G401.6 (cell line): ENCODE data around the gene CTCFL.

Source experiments
- FAIRE-seq: peaks from 2 replicates; lab custom pipeline; 2012; peaks lifted over from hg19 to GRCh38; lab: Jason Lieb, UNC

CTCFL gene, protein sequence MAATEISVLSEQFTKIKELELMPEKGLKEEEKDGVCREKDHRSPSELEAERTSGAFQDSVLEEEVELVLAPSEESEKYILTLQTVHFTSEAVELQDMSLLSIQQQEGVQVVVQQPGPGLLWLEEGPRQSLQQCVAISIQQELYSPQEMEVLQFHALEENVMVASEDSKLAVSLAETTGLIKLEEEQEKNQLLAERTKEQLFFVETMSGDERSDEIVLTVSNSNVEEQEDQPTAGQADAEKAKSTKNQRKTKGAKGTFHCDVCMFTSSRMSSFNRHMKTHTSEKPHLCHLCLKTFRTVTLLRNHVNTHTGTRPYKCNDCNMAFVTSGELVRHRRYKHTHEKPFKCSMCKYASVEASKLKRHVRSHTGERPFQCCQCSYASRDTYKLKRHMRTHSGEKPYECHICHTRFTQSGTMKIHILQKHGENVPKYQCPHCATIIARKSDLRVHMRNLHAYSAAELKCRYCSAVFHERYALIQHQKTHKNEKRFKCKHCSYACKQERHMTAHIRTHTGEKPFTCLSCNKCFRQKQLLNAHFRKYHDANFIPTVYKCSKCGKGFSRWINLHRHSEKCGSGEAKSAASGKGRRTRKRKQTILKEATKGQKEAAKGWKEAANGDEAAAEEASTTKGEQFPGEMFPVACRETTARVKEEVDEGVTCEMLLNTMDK

DNA sequence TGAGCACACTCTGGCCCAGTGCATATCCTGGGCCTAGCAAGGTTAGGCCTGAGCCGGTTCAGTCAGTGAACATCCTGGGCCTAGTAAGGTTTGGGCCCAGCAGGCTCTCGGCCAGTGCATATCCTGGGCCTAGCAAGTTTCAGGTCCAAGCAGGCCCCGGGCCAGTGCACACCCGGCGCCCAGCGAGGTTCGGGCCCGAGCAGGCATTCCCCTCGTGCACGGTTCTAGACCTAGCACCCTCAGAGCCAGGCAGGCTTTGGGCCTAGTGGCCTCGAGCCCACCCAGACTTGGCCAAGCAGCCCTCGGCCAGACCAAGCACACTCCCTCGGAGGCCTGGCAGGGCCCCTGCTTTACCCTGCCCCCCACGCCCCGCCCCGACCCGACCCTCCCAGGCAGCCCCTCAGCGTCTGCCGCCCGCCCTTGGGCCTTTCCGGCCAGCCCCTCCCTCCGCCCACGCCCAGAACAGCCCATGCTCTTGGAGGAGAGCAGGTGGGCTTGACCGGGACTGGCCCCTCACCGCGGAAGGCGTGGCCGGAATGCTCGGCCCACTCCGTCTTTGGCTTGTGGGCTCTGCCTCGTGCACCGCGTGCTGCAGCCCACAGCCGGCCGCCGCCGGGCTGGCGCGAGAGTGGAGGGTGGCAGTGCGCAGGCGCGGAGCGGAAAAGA is at the start of gene CTCFL:
Gene CTCFL, minus strand, starts transcription at position 630 of the 666 bp plus-strand sequence. CDS start 935 bp downstream, outside the sequence.
- FAIRE-seq = no peak

DNA sequence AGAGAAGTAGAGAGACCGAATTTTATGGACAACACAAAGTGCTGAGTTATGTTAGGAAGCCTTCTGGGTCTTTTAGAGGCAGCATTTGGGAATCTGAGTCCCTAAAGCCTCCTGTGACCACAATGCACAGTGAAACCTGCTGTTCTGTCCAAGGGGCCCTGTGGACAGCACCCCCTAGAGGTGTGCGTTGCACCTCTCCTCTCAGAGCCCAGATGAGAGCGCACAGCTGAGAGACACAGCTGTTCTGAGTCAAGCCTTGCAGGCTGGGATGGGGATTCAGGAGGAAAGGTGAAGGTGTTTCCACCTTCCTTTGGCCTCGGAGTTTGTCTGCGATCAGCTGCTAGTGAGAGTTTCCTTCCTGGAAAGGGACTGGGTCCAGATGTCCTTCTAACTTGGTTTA is 49.0 kb upstream of the CTCFL start:
- FAIRE-seq = no peak

DNA sequence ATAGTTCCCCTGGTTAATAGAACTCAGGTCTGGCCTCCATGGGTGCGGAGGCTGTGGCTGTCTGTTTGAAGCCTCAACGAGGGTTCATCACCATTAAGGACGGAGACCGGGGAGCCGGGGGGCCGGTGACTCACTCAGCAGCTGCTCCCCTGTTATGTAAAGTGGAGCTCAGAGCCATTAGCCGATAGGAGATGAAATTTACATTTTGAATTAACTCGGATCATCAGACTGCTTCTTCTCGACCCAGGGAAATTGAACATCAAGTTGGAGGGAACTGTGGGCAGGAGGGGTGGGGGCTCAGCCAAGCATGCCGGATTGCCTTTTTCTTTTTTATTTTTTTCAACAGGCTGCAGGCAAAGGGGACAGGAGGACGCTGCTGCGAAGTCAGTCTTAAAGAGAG is 48.3 kb upstream of the CTCFL start:
- no peak for FAIRE-seq

DNA sequence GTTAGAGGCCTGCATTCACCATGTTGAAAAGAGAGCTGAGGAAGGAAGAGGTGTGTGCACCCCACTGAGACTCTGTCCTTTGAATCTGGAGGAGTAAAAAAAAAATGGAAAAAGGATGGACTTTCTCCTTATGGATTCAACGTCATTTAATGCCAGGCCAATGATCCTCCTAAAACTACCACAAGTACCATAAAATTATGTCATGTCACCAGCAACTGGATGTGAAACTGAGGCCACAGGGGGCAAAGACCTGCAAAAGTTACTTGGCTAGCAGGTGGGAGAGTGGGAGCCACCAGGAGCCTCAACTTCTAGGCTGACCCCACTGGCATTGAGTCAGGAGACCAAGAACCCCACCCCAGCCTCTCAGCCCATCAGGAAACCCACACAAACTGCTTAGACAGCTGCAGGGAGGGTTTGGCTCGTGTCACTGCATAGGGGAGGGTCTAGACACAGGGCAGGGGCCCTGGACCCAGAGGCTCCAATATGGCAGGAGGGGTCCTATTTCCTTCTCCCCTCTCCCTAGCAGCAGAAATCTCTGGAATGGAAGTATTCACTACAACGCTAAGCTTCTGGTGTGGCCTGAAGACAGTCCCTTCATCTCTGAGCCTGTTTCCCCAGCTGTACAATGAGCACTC is 47.0 kb upstream of the CTCFL start:
- FAIRE-seq = no peak

DNA sequence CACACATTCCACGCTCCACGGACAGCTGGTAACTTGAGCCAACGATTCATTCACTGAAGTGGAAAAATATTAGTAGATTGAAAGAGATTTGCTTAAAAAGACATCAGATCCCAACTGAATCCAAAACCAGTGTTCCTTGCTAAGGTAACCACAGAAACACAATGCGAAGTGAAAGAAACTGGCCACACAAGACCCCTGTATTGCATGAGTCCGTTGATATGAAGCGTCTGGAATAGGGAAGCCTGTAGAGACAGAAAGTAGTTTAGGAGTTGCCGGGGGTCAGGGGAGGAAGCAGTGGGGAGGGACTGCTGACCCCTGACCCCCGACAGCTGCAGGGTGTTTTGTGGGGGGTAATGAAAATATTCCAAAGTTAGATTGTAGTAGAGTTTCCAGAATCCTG is 46.0 kb upstream of the CTCFL start:
- no peak for FAIRE-seq

DNA sequence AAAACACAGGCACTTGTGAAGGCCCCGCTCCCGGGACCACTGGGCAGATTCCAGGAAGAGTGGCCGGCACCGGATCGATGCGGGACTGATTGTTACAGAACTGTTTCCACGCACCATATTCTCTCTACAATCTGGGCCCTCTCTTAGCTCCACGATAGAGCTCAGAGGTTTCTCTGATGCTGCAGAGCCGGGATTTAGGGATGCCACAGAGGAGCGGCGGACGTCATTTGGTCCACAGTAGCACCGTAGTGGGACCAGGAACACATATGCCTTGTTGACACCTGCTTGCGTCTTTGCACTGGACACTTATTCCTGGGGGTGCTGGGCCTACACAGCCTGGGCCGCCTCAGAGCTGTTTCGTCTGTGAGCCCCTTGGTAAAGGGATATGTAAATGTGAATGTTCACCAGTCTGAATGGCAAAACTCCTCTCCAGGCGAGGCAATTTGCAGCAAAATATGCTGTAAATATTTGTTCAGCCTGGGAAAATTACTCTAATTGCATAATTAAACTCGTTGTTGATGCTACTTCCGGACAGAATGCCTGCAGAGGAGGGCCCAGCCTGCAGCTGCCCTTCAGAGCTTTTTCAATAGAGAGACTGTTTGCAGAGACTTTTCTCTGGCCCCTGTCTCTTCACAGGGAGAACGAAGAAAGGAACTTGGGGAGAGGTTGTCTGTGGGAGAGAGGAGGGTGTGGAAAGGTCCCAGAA is 45.4 kb upstream of the CTCFL start:
- no peak for FAIRE-seq

DNA sequence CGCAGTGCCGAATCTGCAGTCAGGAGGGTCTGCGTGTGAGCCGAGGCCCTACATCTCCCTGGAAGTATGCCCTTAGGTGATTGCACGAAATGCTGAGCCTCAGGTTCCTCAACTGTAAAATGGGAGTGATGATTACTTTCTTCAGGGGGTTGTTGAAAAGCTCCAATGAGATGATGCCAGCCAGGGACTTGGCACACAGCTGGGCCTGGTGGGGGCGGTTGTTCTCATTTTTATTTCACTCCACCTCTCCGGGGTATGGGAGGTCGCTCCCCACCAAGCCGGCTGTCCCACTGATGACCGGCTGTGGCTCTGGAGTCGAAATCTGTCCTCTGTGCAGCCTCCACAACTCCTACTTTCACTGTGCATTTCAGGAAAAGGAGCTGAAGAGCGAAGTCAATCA is 44.0 kb upstream of the CTCFL start:
- no peak for FAIRE-seq

DNA sequence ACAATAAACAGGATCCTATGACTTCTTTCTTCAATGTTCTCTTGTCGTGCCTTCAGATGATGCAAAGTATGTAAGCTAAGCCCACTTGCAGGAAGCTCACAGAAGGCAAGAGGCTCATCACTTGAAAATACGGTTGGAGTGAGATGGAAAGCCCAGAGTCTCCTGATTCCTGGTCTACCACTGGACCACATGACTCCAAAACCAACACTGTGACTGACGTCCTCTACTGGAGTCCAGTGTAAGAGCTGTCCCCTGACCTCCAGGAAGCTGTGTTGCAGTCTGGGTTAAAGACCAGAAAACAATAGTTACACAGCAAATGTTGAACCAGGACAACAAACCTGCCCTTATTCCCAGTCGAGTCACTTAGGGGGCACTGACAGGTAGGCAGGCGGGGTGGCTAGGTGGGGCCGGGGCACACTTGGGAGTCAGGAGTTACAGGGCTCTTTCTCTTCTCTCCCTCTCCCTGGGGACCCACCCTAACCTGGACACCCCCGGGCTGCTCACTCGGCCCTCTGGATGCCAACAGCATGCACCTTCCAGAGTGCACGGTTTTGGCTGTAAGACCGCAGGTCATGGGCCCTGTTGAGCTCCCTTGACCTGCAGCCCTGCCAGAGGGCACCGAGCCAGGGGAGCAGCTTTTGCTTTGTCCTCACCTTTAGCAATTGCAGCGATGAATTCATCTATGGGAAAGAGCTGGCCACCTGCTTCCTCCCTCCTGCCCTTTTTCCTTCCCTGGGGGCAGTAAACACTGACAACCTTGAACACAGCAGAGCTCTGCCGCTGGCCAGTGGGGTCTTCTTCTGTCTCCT is 43.4 kb upstream of the CTCFL start:
- no peak for FAIRE-seq

DNA sequence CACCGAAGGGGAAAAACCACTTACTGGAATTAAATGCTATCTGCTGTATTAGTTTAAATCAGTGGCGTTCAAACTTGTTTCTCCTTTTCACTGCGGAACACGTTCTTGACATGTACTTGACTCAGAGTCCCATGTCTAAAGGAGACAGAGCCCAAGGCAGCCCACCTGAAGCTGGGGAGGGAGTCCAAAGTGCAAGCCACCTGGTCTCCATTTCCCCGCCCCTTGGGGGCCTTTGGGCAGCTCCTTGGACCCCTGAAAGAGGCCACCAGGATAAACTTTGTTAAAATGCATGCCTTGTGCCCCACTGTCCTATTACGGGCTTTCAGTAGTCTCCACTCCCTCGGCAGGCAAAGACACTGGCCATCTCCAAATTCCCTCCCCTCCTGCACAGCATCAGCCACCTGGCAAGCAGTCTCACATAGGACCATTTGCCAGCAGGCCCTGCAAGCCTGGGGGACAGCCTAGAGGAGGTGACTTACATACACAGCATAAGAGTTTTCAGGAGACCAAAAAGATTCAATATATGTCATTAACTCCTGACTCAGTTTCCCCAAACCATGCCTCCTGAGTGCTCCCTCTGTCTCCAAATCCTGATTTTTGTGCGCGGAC is 42.6 kb upstream of the CTCFL start:
- FAIRE-seq = no peak

DNA sequence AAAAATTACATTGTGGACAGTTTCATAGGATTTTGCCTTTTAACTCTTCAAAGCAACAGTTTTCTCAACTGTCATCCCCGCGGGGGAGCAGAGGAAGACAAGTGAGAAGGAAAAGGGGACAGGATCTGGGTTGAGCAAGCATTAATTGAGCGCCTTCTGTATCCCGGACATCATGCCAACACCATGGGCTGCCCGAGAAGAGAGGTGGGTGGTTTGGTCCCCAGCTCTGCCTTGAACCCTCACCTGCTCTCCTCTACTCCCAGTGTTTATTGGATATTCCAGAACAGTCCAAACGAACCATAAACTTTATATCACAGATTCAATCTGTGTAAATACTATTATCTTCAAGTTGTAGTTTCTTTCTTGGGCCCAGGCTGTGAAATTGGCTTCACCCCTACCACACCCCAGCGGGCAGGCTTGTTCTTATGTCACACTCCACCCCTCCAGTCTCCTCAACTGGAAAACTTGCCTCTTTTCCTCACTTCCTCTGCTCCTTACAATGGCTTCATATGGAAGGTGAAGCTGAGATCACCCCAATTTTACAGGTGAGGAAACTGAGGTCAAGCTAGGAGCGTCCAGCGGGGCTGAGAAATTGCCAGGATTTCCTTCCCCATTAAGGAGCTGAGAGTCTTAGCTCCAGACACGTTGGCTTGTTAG is 42.0 kb upstream of the CTCFL start:
- FAIRE-seq = no peak

DNA sequence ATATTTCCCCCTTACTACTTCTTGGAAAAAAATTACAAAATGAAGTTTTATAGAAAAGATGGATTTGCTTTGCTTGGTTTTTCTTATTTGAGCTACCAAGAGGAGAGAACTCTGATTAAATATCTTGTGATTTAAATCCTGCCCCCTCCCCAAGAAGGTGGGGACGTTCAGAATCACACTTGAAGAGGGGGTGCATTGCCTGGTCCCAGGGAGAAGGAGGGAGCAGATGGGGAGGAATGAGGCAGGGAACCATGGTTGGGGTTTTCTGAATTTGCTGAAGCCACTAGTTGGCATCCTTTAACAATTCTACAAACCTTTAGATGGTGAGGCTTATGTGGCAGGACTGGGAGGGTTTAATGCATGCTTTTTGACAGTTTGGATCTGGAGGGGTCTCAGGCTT is 41.5 kb upstream of the CTCFL start:
- no peak for FAIRE-seq

DNA sequence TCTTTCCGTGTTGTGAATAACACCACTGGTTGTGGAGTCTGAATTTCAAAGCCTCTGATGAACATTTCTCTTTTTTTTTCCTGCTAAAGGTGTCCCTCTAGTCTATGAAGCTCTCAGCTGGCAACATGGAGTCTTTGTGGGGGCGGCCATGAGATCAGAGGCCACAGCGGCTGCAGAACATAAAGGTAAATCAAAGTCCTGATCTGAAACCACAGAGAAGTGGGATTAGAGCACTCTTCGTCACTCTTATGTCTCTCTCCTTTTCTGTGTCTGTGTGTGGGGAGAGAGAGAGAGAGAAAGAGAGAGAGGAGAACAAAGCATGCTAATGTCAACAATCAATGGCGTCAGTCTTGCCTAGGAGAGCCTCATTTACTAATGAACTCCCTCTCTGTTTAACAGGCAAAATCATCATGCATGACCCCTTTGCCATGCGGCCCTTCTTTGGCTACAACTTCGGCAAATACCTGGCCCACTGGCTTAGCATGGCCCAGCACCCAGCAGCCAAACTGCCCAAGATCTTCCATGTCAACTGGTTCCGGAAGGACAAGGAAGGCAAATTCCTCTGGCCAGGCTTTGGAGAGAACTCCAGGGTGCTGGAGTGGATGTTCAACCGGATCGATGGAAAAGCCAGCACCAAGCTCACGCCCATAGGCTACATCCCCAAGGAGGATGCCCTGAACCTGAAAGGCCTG is 40.2 kb upstream of the CTCFL start:
- no peak for FAIRE-seq

DNA sequence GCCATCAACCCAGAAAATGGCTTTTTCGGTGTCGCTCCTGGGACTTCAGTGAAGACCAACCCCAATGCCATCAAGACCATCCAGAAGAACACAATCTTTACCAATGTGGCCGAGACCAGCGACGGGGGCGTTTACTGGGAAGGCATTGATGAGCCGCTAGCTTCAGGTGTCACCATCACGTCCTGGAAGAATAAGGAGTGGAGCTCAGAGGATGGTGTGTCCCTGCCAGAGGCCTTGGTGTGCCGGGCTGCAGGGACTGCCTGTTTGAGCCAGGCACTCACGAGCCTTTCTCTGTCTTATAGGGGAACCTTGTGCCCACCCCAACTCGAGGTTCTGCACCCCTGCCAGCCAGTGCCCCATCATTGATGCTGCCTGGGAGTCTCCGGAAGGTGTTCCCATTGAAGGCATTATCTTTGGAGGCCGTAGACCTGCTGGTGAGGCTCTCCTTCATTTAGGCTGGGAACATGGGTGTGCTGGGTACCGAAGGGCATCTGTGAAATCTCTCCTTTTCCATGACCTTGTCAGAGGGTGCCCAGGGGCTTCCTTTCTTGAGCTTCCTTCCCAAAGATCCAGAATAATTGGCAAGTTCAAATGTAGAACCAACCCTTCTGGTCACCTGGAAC is 39.4 kb upstream of the CTCFL start:
- no peak for FAIRE-seq

DNA sequence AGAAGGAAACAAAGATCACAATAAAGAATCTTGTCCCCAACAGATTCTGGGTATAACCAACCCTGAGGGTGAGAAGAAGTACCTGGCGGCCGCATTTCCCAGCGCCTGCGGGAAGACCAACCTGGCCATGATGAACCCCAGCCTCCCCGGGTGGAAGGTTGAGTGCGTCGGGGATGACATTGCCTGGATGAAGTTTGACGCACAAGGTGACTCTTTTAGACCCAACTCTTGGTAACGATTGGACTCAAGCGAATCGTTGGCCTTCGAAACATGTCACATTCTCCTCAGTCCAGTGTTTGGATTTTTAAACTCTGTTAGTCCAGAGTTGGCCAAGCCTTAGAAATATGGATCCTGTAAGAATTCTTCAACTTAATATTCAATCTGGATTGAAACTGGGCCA is 38.6 kb upstream of the CTCFL start:
- FAIRE-seq = no peak

DNA sequence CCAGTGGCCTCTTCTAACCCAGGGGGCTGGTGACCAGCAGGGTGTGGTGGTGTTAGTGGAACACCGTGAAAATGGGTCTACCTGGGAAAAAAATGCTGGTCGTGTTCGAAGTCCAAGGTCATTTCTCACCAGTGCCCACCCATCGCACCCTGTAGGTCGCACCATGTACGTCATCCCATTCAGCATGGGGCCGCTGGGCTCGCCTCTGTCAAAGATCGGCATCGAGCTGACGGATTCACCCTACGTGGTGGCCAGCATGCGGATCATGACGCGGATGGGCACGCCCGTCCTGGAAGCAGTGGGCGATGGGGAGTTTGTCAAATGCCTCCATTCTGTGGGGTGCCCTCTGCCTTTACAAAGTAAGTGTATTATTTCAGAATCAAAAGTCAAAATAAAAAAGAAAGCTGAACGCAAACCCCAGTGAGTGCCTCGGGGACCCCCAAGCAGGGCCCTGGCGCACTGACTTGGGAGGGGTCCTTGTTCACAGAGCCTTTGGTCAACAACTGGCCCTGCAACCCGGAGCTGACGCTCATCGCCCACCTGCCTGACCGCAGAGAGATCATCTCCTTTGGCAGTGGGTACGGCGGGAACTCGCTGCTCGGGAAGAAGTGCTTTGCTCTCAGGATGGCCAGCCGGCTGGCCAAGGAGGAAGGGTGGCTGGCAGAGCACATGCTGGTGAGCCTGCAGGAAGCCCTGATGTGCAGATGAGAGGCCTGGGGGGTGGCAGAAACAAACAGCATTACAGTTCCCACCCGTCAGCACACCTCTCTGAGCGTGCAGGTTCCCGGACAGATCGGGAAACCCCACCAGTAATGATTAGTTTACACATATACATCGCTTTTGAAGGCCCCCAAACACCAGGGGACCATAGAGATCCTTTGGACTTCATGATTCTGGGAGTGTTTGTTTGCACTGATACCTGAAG is 37.9 kb upstream of the CTCFL start:
- FAIRE-seq = no peak

DNA sequence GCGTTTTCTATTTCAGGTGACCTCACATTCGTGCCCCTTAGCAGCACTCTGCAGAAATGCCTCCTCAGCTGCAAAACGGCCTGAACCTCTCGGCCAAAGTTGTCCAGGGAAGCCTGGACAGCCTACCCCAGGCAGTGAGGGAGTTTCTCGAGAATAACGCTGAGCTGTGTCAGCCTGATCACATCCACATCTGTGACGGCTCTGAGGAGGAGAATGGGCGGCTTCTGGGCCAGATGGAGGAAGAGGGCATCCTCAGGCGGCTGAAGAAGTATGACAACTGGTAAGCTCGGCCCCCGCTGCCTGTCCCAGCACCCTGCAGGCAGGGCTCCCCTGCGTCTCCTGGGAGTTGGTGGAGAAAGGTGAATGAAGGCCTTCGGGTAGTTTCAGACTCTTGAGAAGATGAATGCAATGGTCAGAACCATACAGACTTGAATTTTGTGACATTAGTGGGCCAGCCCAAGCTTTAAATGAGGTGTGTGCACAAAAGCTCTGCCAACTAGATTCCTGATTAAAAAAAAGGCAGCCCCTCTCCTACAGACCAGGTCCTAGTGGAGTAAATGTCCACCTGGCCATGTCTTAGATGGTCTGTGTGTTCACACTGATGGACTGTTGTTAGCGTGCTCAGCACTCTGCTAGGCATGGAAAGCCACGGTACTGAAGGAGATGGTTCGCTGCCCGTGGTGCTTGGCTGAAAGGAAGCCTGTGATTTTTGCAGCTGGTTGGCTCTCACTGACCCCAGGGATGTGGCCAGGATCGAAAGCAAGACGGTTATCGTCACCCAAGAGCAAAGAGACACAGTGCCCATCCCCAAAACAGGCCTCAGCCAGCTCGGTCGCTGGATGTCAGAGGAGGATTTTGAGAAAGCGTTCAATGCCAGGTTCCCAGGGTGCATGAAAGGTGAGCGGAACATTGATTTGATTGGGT is 36.7 kb upstream of the CTCFL start:
- FAIRE-seq = no peak
